GM06990 (cell line): ENCODE results near the gene DERL3.

Source experiments
- DNase-seq: peaks from one replicate; pipeline ENCODE4 v3.0.0-alpha.2; 2011; ENCODE audit not compliant: insufficient read length; ENCODE audit errors: extremely low read depth
- H3K27me3 ChIP-seq: replicated peaks from 2 replicates; pipeline ENCODE4 v1.6.0; 2011; ENCODE audit warnings: low read length; ENCODE audit not compliant: control insufficient read depth, insufficient read depth
- H3K36me3 ChIP-seq: 2 replicates; pipeline ENCODE4 v1.5.1; 2011; ENCODE audit warnings: low read length; ENCODE audit not compliant: control insufficient read depth, insufficient read depth
- H3K4me3 ChIP-seq: replicated peaks from 2 replicates; pipeline ENCODE4 v1.5.1; 2011; ENCODE audit warnings: low read depth, mild to moderate bottlenecking, control low read depth, low read length
- CTCF ChIP-seq: IDR thresholded peaks from 2 replicates; pipeline ENCODE4 v1.5.1; 2011; ENCODE audit warnings: low read length, control low read depth, mild to moderate bottlenecking, inconsistent platforms; ENCODE audit not compliant: insufficient read depth, poor library complexity, severe bottlenecking

The DERL3 gene

DNA sequence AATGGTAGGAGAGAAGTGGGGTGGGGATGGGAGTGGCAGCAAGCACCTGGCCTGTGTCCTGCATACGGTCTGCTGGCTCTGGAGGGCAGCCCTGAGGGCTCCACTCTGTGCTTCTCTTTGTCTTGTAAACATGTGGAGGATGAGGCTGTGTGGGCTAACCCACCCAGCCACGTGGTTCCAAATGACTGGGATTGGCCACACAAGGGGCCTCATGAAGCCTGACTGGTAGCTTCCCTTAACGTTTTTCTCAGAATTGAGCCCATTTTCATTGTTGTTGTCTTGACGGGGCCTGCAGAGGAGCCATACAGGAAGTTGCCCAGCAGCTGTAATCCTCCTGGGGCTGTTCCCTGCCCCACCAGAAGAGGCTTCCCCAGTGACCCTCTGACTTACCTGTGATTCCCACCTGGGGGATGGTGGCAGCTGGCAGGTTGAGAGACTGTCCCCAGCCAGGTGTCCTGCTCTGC is 18.0 kb downstream of the DERL3 start:
- H3K36me3 ChIP-seq = peaks cover 54% of the 10 kb centered on the region

DNA sequence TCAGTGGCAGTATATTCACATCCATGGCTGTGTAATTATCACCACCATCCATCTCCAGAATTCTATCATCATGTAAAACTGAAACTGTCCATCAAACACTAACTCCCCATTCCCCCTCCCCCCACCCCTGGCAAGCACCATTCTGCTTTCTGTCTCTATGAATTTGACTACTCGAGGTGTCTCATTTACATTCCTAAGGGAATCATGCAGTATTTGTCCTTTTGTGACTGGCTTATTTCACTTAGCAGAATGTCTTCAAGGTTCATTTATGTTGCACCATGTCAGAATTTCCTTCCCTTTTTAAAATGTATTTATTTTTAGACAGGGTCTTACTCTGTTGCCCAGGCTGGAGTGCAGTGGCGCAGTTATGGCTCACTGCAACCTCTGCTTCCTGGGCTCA is 20.3 kb downstream of the DERL3 start:
- Histone ChIP-seq H3K36me3 (peaks cover 38% of the 10 kb centered on the region), H3K27me3 (no peaks in the 10 kb centered on the region), H3K4me3 (no peak overlapping the region)
- no peak for TF ChIP-seq CTCF
- DNase-seq = no peak

More for the DNA sequence above, 18.0 kb downstream of the DERL3 start:
- H3K4me3 ChIP-seq = no peak overlapping the region
- DNase-seq = no peak
- no peak for TF ChIP-seq CTCF
- H3K27me3 ChIP-seq = no peaks in the 10 kb centered on the region

- DNase-seq = no peak
- H3K36me3 ChIP-seq = peaks cover 30% of the 10 kb centered on the region
- no peak for TF ChIP-seq CTCF
- H3K4me3 ChIP-seq = no peak overlapping the region
- no peaks in the 10 kb centered on the region for H3K27me3 ChIP-seq
These were observed 21.7 kb downstream of the DERL3 start for GRCh38 chr22:23817146-23817545.

DNA sequence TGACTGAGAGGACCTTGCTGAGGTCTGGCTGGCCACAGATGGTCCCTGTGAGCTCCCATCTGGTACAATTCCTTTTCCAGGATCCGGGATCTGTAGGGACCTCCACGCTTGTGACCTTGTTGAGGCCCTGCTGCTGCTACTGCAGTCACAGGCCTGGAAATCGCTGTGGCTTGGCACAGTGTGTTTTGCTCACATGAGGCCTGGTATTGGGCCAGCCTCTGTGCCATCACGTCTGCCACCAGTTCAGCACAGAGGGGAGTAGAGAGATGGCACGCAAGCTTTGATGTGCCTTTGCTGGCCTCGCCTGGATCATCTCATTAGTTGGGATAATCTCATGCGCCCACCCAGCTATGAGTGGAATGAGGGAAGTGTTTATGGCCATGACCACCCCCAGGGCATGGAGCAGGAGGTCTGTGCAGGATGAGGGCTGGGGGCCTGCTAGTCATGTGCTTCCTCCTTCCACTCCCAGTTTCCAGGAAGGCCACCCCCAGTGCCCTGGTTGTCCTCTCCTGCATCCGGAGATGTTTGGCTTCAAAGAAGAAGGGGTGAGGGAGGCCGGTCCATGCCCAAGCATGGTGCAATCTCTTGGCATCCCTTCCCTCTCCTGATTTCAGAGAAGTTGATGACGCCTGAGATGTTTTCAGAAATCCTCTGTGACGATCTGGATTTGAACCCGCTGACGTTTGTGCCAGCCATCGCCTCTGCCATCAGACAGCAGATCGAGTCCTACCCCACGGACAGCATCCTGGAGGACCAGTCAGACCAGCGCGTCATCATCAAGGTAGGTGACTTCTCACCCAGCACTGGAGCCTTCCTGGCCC is 22.4 kb downstream of the DERL3 start:
- Histone ChIP-seq H3K27me3 (no peaks in the 10 kb centered on the region), H3K36me3 (peaks cover 25% of the 10 kb centered on the region), H3K4me3 (no peak overlapping the region)
- TF ChIP-seq CTCF = no peak
- DNase-seq = no peak

- no peak for DNase-seq
- Histone ChIP-seq H3K4me3 (no peak overlapping the region), H3K36me3 (peaks cover 20% of the 10 kb centered on the region), H3K27me3 (no peaks in the 10 kb centered on the region)
- no peak for TF ChIP-seq CTCF
These were observed 23.2 kb downstream of the DERL3 start for GRCh38 chr22:23815541-23816155.
